ENCODE data around the gene MORN1.

MORN1 gene

DNA sequence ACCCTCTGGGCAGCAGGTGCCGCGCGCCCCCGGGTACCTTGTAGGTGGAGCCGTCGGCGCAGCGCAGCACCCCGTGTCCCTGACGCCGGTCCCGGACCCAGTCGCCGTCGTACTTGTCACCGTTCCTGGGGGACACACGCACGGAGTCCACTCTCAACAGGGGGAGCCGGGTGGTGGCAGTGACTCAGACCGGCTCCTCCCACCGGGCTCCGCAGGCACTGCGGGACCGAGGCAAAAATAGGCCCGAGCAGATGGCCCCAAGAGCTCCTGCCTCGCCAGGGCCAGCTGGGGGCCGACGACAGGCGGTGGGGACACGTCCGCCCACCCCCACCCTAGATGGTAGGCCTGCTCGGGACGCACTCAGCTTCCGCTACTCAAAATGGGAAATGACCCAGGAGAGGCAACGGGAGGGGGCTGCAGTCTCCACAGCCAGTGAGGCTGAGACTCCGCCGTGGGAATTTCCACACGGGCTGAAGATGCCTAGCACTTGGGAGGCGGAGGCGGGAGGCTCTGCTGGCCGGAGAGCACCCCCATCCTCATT, 6.3 kb downstream of the MORN1 start:
- DNase-seq = no peak

DNA sequence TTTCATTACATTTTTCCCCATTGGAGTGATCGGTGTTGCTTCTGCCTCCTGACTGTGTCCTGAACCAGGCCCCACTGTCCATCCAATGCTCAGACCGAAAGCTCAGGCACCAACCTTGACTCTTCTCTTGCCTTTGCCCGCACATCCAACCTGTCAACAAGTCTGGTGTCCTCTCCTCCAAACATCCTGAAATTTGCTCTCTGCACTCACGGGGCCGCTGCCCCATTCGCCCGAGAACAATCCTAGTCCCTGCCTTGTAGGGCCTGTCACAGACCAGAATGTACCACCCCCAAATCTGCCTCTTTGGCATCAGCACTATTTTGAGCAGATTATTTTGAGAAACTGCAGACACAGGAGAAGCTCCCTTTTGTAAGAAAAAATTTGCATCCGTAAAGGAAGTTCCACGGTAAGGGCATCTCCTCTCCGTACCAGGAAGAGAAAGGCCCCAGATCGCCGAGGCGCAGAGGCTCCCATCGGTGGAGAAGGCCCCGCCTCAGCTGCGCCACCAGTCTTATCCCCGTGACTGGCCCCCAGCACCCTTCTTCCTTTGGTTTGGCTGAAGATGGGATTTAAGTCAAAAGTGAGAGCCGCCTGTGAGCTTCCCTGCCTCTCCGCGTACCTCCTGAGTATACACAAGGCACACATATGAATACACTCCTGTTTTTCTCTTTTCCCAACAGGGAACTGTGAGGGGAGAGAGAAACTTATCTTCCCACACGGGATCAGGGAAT, 7.1 kb downstream of the MORN1 start:
- no peak for DNase-seq

- no peak for DNase-seq
These were observed 7.8 kb downstream of the MORN1 start for GRCh38 chr1:2383576-2383975.

DNA sequence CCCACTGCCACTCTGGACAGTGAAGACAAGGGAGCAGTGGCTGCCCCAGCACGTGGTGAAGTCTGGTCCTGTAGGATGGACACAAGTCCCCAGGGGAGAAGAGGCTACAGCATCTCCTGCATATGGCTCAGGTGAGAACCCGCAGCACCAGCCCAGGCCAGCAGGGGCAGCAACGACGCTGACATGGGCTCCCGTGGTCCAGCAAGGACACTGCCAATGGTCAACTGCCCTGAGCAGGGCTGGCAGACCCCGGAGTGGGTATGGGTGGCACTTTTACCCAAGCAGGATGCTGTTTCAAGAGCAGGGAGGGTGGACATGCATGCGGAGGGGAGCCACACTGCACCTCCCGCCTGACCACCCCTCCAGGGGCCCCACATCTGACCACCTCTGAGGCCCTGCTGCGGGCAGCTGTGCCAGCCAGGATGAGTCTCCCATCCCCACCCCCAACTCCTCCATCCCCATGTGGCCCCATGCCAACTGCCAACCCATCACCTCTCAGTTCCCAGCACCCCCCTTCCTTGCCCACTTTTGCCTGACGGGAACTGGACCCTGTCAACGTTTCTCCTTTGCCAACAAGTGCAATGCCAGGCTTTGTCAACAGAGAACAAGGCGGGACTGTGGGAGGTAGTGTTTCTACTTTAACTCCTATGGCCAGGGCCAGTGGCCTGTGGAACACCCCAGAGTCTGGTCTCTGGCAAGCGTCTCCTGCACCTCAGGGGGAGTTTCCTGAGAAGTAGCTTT, 8.6 kb downstream of the MORN1 start:
- peak in 1 of 2 experiments; percentile 34 for DNase-seq

DNA sequence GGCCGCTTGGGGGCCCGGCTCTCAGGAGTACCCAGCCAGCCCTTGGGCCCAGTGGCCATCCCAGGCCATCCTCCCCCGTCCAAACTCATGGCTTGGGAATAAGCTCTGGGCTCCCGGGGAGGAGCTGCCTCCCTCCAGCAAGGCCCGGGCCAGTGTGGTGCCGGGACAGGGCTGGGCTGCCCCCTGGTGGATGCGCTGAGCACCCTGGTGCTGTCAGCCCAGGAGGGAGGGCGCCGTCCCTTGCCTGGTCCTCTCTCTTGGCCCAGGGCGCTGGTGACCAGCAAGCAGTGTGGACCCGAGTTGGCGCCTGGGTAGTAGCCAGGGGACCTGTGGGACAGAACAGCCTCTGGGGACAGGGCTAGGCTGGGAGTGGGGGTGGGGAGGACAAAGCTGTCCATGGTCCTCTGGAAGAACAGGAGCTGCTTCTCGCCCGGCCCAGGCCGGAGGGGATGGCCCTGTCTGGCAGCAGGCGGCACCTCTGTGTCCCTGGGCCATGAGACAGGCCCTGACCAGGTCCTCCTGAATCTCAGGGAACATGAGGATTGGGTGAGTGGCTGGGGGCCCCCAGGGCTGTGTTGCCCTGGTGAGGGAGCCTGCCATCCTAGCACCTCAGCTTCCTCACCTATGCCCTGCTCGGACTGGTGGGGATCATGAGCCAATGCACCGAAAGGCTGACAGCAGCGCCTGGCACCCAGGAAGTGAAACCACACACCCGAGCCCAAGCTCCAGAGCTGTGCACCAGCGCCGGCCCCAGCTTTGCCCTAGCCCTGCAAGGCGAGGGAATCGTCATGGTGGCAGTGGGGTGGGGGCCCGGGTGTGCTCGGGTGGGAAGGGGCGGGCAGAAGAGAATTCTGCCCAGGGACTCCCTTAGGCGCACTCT, 9.4 kb downstream of the MORN1 start:
- peak in 1 of 2 experiments; percentile 55 for DNase-seq

GRCh38 chr1:2380816-2381591, 10.3 kb downstream of the MORN1 start:
- no peak for DNase-seq

- no peak for DNase-seq
These were observed 11.5 kb downstream of the MORN1 start for GRCh38 chr1:2379733-2380404.

GRCh38 chr1:2378956-2379732, 12.2 kb downstream of the MORN1 start:
- DNase-seq = no peak

DNA sequence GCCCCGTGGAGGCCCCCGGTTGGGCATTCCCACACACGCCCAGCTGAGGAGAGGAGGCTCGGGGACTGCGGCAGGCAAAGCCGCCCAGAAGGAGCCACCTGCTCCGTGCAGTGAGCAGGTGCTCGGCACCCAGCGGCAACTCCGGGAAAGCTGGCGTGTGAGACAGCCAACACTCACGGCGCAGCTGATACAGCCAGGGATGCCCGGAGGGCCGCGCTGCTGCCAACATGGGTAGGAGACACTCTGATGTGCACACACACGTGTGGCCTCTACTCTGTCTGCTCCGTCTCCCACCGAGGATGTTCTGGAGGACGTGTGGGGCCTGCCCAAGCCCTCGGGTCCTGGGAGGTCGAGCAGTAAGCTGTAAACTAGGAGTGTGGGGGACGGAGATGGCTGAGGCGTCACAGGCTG, 12.9 kb downstream of the MORN1 start:
- DNase-seq = no peak

DNA sequence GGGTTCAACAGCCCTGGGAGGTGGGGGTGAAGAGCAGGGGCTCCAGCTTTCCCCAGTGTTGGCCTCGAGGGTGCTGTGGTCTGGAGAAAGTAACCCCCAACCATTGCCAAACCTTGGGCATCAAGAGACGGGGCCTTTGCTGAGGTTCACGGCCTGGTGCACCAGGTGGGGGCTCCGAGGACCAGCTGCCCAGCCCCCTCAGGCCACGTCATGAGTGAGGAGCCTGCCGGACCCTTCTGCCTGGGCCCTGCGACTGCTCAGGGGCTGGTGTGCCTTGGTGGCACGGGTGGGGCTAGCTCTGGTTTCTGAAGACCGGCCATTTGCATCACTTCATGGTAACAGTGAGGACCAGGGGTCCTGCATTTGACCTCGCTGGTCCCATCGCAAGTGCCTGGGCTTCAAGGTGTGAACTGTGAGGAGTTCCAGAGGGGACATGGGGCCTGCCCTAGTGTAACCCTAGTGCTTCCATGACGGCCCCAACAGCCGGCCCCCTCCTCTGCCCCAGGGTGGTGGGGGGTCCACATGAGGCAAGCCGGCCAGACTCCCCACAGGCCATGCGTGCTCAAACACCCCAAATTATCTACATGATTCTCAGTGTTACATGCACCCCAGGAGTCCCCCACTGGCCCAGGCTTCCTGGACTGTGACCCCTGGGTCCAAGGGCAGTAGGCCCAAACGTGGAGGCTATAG, 13.5 kb downstream of the MORN1 start:
- no peak for DNase-seq

DNA sequence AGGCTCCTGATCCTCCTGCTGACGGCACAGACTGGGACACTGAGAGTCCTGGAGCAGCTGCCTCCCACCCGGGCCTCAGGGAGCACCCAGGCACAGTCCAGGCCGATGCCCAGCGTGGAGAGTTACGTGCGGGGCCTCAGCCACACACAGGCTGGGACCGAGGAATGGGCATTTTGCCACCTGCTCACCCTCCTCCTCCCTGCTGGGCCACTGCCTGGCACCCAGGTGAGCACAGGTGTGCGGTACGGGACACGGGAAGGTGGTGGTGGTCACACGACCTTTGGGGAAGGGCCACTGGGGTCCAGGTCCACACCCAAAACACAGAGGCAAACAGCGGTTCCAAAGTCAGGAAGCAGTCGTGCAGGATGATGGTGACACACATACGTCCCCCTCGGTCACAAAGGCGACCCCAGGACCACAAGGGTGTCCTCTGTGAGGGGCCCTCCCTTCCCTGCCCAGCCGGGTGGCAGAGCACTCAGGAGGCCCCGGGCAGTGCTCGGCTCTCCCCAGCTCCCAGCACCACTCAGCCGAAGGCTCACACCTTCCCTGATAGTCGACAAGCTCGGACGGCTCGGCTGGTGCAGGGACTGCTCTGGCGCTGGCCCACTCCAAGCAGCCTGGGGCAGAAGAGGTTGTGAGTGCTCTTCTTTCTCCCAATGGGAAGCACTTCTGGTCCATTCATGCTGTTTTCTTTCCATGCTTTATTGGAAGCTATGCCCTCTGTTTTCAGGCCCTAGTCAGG, 14.3 kb downstream of the MORN1 start:
- DNase-seq = no peak

DNA sequence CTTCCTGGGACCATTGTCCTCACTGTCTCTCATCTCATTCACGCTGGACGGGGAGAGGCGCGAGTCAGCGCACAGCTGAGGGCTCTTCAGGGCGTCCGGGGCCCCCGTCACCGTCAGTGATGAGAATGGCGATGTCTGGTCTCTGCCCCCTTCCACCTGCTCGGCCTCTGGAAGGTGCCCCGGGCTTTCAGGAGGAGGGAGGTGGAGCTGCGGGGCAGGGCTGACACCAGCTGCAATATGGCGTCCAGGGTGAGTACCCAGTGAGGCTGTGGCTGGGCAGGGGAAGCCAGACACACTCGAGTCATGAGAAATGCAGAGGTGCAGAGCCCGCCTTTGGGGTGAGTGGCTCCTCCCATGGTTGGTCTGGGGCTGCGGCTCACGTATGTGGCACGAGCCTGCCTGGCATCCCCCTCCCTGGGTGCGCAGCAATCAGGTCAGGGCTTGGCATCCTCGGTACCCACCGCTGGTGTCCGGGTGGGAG, 15.1 kb downstream of the MORN1 start:
- no peak for DNase-seq

GRCh38 chr1:2375923-2376260, 15.5 kb downstream of the MORN1 start:
- DNase-seq = no peak

GRCh38 chr1:2375246-2375922, 16.0 kb downstream of the MORN1 start:
- DNase-seq = no peak

GRCh38 chr1:2374252-2375155, 16.9 kb downstream of the MORN1 start:
- DNase-seq = no peak

DNA sequence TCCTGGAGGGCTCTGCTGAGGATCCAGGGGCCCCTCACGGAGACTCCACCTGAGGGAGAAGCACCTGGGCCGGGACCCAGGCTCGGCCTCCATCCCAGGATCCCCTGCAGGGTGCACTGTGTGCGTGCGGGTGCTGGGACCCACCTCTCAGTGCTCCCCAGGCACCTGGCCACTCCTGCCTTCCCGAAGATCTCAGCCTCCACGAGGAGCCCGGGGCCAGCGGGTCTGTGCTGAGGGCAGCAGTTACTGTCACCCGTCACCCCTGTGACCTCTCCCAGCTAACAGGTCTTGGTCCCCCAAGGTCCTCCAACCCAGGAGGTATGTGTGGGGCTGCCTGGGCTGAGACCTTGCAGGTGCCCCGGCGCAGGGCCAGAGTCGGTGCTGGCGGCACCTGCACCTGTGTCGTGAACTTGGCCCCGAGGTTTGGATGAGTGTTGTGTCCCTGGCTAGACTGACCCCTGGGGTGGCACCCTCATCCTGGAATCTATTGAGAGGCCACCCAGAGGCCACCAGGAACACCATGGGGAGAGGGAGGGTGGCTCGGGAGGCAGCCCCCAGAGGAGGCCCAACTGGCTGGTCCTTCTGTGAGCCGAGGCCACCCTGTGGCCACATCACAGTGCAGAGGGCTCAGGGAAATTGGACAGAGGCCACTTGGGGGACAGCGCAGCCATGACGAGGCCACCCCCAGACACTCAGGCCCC, 17.7 kb downstream of the MORN1 start:
- DNase-seq = no peak
